22Rv1 (cell line): ENCODE data around the gene TRIM37.

Source experiments
- CTCF ChIP-seq: fragments of 450-650 bp; IDR thresholded peaks from 2 replicates; pipeline ENCODE4 v1.5.1; 2017; ENCODE audit warnings: mild to moderate bottlenecking
- ZFX ChIP-seq: fragments of 450-650 bp; IDR thresholded peaks from 2 replicates; pipeline ENCODE4 v1.6.1; 2017; ENCODE audit warnings: antibody characterized with exemption, borderline replicate concordance

- TF ChIP-seq CTCF (no peak), ZFX (no peak)
These were observed 67.9 kb downstream of the TRIM37 start for GRCh38 chr17:59038734-59039133.
